Ascending aorta (tissue), 2 donors: ENCODE results near the gene MXD4. TPM values are rescaled to one million over a fixed set of nuclear protein-coding genes. Genes with fewer than 3 reads are reported as not detected.

Experiments used
- DNase-seq, 2 donors: peaks; one replicate each; pipeline ENCODE4 v3.0.0-alpha.2; 2019; ENCODE audit warnings: low spot score in 2 of 2
- H3K27ac ChIP-seq, 2 donors: fragments of 200-600 bp; sonication (generic); one replicate each; pipeline ENCODE4 v1.5.1; 2016 to 2017; ENCODE audit warnings: mild to moderate bottlenecking in 1 of 2
- H3K27me3 ChIP-seq: fragments of 200-600 bp; sonication (generic); one replicate; pipeline ENCODE4 v1.5.1; 2017
- H3K36me3 ChIP-seq, 2 donors: fragments of 200-600 bp; sonication (generic); one replicate each; pipeline ENCODE4 v1.5.1; 2016
- H3K4me1 ChIP-seq, 2 donors: fragments of 200-600 bp; sonication (generic); one replicate each; pipeline ENCODE4 v1.5.1; 2016 to 2017; ENCODE audit warnings: mild to moderate bottlenecking in 1 of 2
- H3K4me3 ChIP-seq, 2 donors: fragments of 200-600 bp; sonication (generic); one replicate each; pipeline ENCODE4 v1.5.1; 2016 to 2017; ENCODE audit warnings: mild to moderate bottlenecking in 1 of 2
- H3K9me3 ChIP-seq, 2 donors: fragments of 200-600 bp; sonication (generic); one replicate each; pipeline ENCODE4 v1.5.1; 2016
- intact Hi-C: fragments of 100-400 bp; cut with DNase I; formaldehyde crosslinking; loops from one replicate; pipeline ENCODE4 v1.15.1; 2023
- total RNA-seq: library from RNA; depleted of rRNA; stranded (reverse); fragments of >200 nt; gene quantifications from one replicate; pipeline ENCODE4 v1.1.0, GENCODE V29; 2016
- TF ChIP-seq, protein P1 (sequence below), 3 experiments: fragments of 200-600 bp in 2 of 3; fragments of 450-650 bp in 1 of 3; sonication (generic) in 2 of 3; IDR thresholded peaks; one replicate each; pipeline ENCODE4 v1.5.1; 2016 to 2019; ENCODE audit warnings: antibody characterized with exemption in 3 of 3, mild to moderate bottlenecking in 1 of 3, moderate library complexity in 1 of 3

MXD4 gene
- total RNA-seq: 83.2 TPM

DNA sequence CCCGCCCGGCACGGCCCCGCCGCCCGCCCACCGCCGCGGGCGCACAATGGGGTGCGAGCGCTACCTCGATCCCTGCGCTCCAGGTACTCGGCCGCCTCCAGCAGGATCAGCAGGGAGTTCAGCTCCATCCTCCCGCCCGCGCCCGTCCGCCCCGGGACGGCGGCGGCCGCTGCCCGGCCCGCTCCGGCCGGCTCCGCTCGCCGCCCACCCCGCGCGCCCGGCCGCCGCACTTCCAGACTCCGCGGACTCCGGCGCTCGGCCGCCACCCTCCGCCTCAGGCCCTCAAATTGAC lies at the start of gene MXD4:
Gene MXD4, minus strand, starts transcription at position 257 of the 292 bp plus-strand sequence. Its CDS starts 129 bp downstream, at position 128.
- intact Hi-C loops: loop anchor here (1.0 to 10.0 kb wide), 12 partner anchors 19 to 1924 kb away; partner anchors contain the start of genes ADD1, CFAP99, FAM53A and HAUS3
- H3K4me1 ChIP-seq: peaks cover 43 to 60% of the 10 kb centered on the region in 2 donors
- no peaks in the 10 kb centered on the region for H3K27me3 ChIP-seq
- H3K4me3 ChIP-seq: peak within 1 kb of the TSS; percentile 98
- no peaks in the 10 kb centered on the region for H3K9me3 ChIP-seq
- TF ChIP-seq, protein P1, sequence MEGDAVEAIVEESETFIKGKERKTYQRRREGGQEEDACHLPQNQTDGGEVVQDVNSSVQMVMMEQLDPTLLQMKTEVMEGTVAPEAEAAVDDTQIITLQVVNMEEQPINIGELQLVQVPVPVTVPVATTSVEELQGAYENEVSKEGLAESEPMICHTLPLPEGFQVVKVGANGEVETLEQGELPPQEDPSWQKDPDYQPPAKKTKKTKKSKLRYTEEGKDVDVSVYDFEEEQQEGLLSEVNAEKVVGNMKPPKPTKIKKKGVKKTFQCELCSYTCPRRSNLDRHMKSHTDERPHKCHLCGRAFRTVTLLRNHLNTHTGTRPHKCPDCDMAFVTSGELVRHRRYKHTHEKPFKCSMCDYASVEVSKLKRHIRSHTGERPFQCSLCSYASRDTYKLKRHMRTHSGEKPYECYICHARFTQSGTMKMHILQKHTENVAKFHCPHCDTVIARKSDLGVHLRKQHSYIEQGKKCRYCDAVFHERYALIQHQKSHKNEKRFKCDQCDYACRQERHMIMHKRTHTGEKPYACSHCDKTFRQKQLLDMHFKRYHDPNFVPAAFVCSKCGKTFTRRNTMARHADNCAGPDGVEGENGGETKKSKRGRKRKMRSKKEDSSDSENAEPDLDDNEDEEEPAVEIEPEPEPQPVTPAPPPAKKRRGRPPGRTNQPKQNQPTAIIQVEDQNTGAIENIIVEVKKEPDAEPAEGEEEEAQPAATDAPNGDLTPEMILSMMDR (IDR thresholded peaks at IDR 0.05): no peak
- H3K27ac ChIP-seq: peak within 1 kb of the TSS; percentile 96
- no peaks in the 10 kb centered on the region for H3K36me3 ChIP-seq
- DNase-seq: no peak

- Histone ChIP-seq H3K4me3 (no peak overlapping the region), H3K27me3 (no peaks in the 10 kb centered on the region), H3K36me3 (no peaks in the 10 kb centered on the region), H3K9me3 (peaks cover 0 to 15% of the 10 kb centered on the region in 2 donors), H3K4me1 (no peaks in the 10 kb centered on the region), H3K27ac (no peak overlapping the region)
- intact Hi-C loops: no loop called here
- DNase-seq: no peak
- TF ChIP-seq, protein P1 (IDR thresholded peaks at IDR 0.05): no peak
These were observed 45.0 kb upstream of the MXD4 start for GRCh38 chr4:2306773-2307410.

DNA sequence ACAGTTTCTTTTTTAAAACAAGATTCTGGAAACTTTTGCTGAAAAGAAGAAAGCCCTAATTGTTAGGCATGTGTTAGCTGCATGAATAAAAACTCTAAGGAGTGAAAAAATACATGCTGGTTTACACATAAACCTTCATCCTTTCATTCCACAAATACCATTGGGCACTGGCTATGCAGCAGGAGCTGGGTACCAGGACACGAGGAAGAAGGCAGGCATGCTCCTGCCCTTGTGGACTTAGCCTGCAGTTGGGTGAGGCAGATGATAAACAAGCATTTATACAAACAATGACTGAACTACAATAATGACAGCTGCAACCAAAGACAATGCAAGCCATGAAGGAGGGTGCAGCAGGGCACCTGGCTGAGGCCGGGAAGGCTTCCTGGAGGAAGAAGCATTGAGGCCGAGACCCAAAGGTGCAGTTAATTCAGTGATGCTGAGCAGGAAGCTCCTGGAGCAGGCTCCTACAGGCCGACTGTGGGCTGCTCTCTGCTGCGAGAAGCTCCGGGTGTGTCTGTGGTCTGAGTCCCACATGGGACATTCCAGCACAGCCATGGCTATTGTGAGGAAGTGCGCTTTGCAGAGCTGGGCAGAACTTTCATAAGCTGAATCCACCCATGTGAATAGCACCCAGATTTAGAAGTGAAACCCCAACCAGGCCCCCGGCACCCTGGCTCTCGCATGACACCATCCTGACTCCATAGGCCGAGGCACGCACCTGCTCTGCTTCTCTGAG lies 44.0 kb upstream of the MXD4 start:
- TF ChIP-seq, protein P1 (IDR thresholded peaks at IDR 0.05): no peak

GRCh38 chr4:2304877-2305561 lies 43.1 kb upstream of the MXD4 start:
- DNase-seq: no peak
- Histone ChIP-seq H3K4me3 (no peak overlapping the region), H3K4me1 (no peaks in the 10 kb centered on the region), H3K27ac (no peak overlapping the region), H3K27me3 (no peaks in the 10 kb centered on the region), H3K9me3 (peaks cover 0 to under 1% of the 10 kb centered on the region in 2 donors), H3K36me3 (no peaks in the 10 kb centered on the region)
- intact Hi-C loops: no loop called here
- TF ChIP-seq, protein P1 (IDR thresholded peaks at IDR 0.05): no peak

More for the DNA sequence above, 44.0 kb upstream of the MXD4 start:
- no peak for DNase-seq
- H3K27ac ChIP-seq: no peak overlapping the region
- no peak overlapping the region for H3K4me3 ChIP-seq
- H3K4me1 ChIP-seq: no peaks in the 10 kb centered on the region
- peaks cover 0 to 10% of the 10 kb centered on the region in 2 donors for H3K9me3 ChIP-seq
- no peaks in the 10 kb centered on the region for H3K27me3 ChIP-seq
- no peaks in the 10 kb centered on the region for H3K36me3 ChIP-seq
- intact Hi-C loops: no loop called here

- intact Hi-C loops: no loop called here
- no peaks in the 10 kb centered on the region for H3K36me3 ChIP-seq
- no peak for DNase-seq
- no peak overlapping the region for H3K4me3 ChIP-seq
- H3K27ac ChIP-seq: no peak overlapping the region
- no peaks in the 10 kb centered on the region for H3K4me1 ChIP-seq
- no peaks in the 10 kb centered on the region for H3K9me3 ChIP-seq
- H3K27me3 ChIP-seq: no peaks in the 10 kb centered on the region
- TF ChIP-seq, protein P1 (IDR thresholded peaks at IDR 0.05): no peak
These were observed 42.5 kb upstream of the MXD4 start for GRCh38 chr4:2304321-2304876.
